ENCODE results near the gene SPEG.
A peak's percentile ranks its signal among the peaks of the same experiment; 100 is the strongest.

Gene SPEG

GRCh38 chr2:219452361-219453317, 18.0 kb downstream of the SPEG start:
- in situ Hi-C loops (cut with HindIII; ENCODE audit: low sequenced_read_pairs): no loop called here
- no peak for TF ChIP-seq CTCF (IDR thresholded peaks at IDR 0.05; ENCODE audit: low read depth, low read length, missing control alignments)
- peak; percentile 92 for DNase-seq (ENCODE audit: low read depth)
- no peak overlapping the region for H3K4me3 ChIP-seq (ENCODE audit: low read depth, low read length)

- peak; percentile 59 for DNase-seq (ENCODE audit: low read depth)
- TF ChIP-seq CTCF (IDR thresholded peaks at IDR 0.05; ENCODE audit: low read depth, low read length, missing control alignments): no peak
- H3K4me3 ChIP-seq (ENCODE audit: low read depth, low read length): no peak overlapping the region
- in situ Hi-C loops (cut with HindIII; ENCODE audit: low sequenced_read_pairs): no loop called here
Measured at GRCh38 chr2:219453671-219454590, 19.3 kb downstream of the SPEG start.

- in situ Hi-C loops (cut with HindIII; ENCODE audit: low sequenced_read_pairs): no loop called here
- H3K4me3 ChIP-seq (ENCODE audit: low read depth, low read length): no peak overlapping the region
- no peak for DNase-seq (ENCODE audit: low read depth)
- no peak for TF ChIP-seq CTCF (IDR thresholded peaks at IDR 0.05; ENCODE audit: low read depth, low read length, missing control alignments)
Measured at GRCh38 chr2:219455581-219455980, 20.9 kb downstream of the SPEG start.

- DNase-seq (ENCODE audit: low read depth): no peak
- no peak for TF ChIP-seq CTCF (IDR thresholded peaks at IDR 0.05; ENCODE audit: low read depth, low read length, missing control alignments)
- H3K4me3 ChIP-seq (ENCODE audit: low read depth, low read length): no peak overlapping the region
- in situ Hi-C loops (cut with HindIII; ENCODE audit: low sequenced_read_pairs): no loop called here
Measured at GRCh38 chr2:219457784-219458369, 23.2 kb downstream of the SPEG start.

- H3K4me3 ChIP-seq (ENCODE audit: low read depth, low read length): no peak overlapping the region
- TF ChIP-seq CTCF (IDR thresholded peaks at IDR 0.05; ENCODE audit: low read depth, low read length, missing control alignments): no peak
- in situ Hi-C loops (cut with HindIII; ENCODE audit: low sequenced_read_pairs): no loop called here
- DNase-seq (ENCODE audit: low read depth): no peak
Measured at GRCh38 chr2:219458996-219459395, 24.4 kb downstream of the SPEG start.

Data from astrocyte of the cerebellum (primary cell).